ENCODE results near the gene CCDC54.

DNA sequence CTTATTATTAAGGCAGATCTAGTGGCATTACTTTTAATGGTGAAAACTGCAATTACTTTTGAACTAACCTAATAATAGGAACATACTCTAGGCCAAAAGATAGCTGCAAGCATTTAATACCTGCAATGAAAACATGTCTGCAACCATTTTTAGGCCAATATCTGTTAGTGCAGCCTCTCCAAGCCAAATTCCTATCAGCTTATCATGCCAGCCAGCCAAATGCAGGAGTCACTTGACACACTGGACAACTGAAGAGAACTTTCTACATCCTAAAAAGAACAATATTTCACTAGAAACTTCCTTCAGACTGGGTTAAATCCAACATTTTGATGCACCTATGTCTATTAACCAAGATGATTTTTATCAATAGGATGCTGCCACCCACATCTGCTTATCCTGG, 33.8 kb downstream of the CCDC54 start:
- TF ChIP-seq, protein P1, sequence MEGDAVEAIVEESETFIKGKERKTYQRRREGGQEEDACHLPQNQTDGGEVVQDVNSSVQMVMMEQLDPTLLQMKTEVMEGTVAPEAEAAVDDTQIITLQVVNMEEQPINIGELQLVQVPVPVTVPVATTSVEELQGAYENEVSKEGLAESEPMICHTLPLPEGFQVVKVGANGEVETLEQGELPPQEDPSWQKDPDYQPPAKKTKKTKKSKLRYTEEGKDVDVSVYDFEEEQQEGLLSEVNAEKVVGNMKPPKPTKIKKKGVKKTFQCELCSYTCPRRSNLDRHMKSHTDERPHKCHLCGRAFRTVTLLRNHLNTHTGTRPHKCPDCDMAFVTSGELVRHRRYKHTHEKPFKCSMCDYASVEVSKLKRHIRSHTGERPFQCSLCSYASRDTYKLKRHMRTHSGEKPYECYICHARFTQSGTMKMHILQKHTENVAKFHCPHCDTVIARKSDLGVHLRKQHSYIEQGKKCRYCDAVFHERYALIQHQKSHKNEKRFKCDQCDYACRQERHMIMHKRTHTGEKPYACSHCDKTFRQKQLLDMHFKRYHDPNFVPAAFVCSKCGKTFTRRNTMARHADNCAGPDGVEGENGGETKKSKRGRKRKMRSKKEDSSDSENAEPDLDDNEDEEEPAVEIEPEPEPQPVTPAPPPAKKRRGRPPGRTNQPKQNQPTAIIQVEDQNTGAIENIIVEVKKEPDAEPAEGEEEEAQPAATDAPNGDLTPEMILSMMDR (conservative IDR thresholded peaks at IDR 0.05 in 1 of 2, IDR thresholded peaks at IDR 0.05 in 1 of 2; ENCODE audit: extremely low read depth in 1 of 2, insufficient read depth in 1 of 2, low read depth in 1 of 2, low read length in 2 of 2), result no peak
- TF ChIP-seq EZH2 (IDR thresholded peaks at IDR 0.05; ENCODE audit: borderline replicate concordance, low read length), result no peak
